ENCODE measurements around the gene ORC1.
A peak's percentile ranks its signal among the peaks of the same experiment; 100 is the strongest.
"Not testable (repeated sequence)": the region's sequence is repeated elsewhere in the genome, so short reads cannot be mapped to it uniquely, and the experiment has no call there.

ORC1 gene

GRCh38 chr1:52386458-52386857, 17.8 kb downstream of the ORC1 start:
- no peak for DNase-seq (ENCODE audit: low read depth in 2 of 2)

- DNase-seq (ENCODE audit: low read depth in 2 of 2), result no peak
These were observed 18.8 kb downstream of the ORC1 start for GRCh38 chr1:52385376-52385775.

- not testable (repeated sequence) for DNase-seq (ENCODE audit: low read depth in 2 of 2)
These were observed 34.4 kb downstream of the ORC1 start for GRCh38 chr1:52369851-52370250.

GRCh38 chr1:52368383-52369172, 35.6 kb downstream of the ORC1 start:
- peak; percentile 24 to 36 for DNase-seq (ENCODE audit: low read depth in 2 of 2)

GRCh38 chr1:52367272-52367671, 37.0 kb downstream of the ORC1 start:
- no peak for DNase-seq (ENCODE audit: low read depth in 2 of 2)

- no peak for DNase-seq (ENCODE audit: low read depth in 2 of 2)
These were observed 37.8 kb downstream of the ORC1 start for GRCh38 chr1:52366517-52366827.

- peak; percentile 98 for DNase-seq (ENCODE audit: low read depth in 2 of 2)
These were observed 38.3 kb downstream of the ORC1 start, which contains the start of gene CC2D1B for GRCh38 chr1:52365746-52366516. TSS of gene CC2D1B (minus strand) at chr1:52366205. CDS start at chr1:52364620, 1,585 bp downstream.

GRCh38 chr1:52365071-52365745, 39.0 kb downstream of the ORC1 start:
- DNase-seq (ENCODE audit: low read depth in 2 of 2), result no peak

GRCh38 chr1:52364235-52364839, 39.9 kb downstream of the ORC1 start:
- DNase-seq (ENCODE audit: low read depth in 2 of 2), result no peak

GRCh38 chr1:52360595-52360968, 43.6 kb downstream of the ORC1 start:
- no peak for DNase-seq (ENCODE audit: low read depth in 2 of 2)

- no peak for DNase-seq (ENCODE audit: low read depth in 2 of 2)
These were observed 44.3 kb downstream of the ORC1 start for GRCh38 chr1:52359676-52360594.

- DNase-seq (ENCODE audit: low read depth in 2 of 2), result no peak
These were observed 45.2 kb downstream of the ORC1 start for GRCh38 chr1:52358851-52359497.

- no peak for DNase-seq (ENCODE audit: low read depth in 2 of 2)
These were observed 46.8 kb downstream of the ORC1 start for GRCh38 chr1:52357397-52357796.

- no peak for DNase-seq (ENCODE audit: low read depth in 2 of 2)
These were observed 47.3 kb downstream of the ORC1 start for GRCh38 chr1:52356818-52357355.

GRCh38 chr1:52355847-52356505, 48.2 kb downstream of the ORC1 start:
- no peak for DNase-seq (ENCODE audit: low read depth in 2 of 2)

GRCh38 chr1:52355436-52355835, 48.8 kb downstream of the ORC1 start:
- no peak for DNase-seq (ENCODE audit: low read depth in 2 of 2)

GRCh38 chr1:52352690-52353089, 51.5 kb downstream of the ORC1 start:
- DNase-seq (ENCODE audit: low read depth in 2 of 2), result no peak

GRCh38 chr1:52348704-52349300, 55.4 kb downstream of the ORC1 start:
- DNase-seq (ENCODE audit: low read depth in 2 of 2), result no peak

GRCh38 chr1:52346653-52347052, 57.6 kb downstream of the ORC1 start:
- DNase-seq (ENCODE audit: low read depth in 2 of 2), result no peak

Data from stimulated activated CD4-positive, alpha-beta T cell treated with anti-CD3 and anti-CD28 coated beads, Interleukin-15, amount 100 ng/mL, for 48 hours (primary cell).